GM12873 (cell line): ENCODE measurements around the gene NEK6.

Source experiments
- CTCF ChIP-seq: IDR thresholded peaks from 2 replicates; pipeline ENCODE4 v1.5.1; 2012; ENCODE audit warnings: low read depth, mild to moderate bottlenecking, moderate library complexity, low read length, control low read depth; ENCODE audit not compliant: insufficient read depth; ENCODE audit errors: missing control alignments

Gene NEK6

GRCh38 chr9:124348831-124349230 lies 91.1 kb downstream of the NEK6 start:
- no peak for TF ChIP-seq CTCF

GRCh38 chr9:124349267-124349666 lies 91.5 kb downstream of the NEK6 start:
- TF ChIP-seq CTCF: no peak

- TF ChIP-seq CTCF: no peak
Observed at GRCh38 chr9:124349675-124350493, 92.1 kb downstream of the NEK6 start.

- no peak for TF ChIP-seq CTCF
Observed at GRCh38 chr9:124350494-124351263, 92.9 kb downstream of the NEK6 start.

- TF ChIP-seq CTCF: no peak
Observed at GRCh38 chr9:124351672-124352468, 94.1 kb downstream of the NEK6 start.

- TF ChIP-seq CTCF: no peak
Observed at GRCh38 chr9:124352616-124353015, 94.9 kb downstream of the NEK6 start.
